HepG2 (cell line): ENCODE data around the gene KANSL1L. TPM values are rescaled to one million over a fixed set of nuclear protein-coding genes. Genes with fewer than 3 reads are reported as not detected.

ENCODE experiments used
- ATAC-seq: fragments of 200-7000 bp; cut with Tn5 transposase; 3 replicates; pipeline ENCODE4 v1.9.1; 2020; ENCODE audit warnings: mild to moderate bottlenecking, moderate library complexity
- BruUV-seq: library from RNA; stranded (reverse); fragments of 400-500 nt; replicated peaks from 2 replicates; lab custom pipeline; 2021; lab: Mats Ljungman, UMichigan
- CTCF ChIA-PET: fragments of 300-600 bp; formaldehyde crosslinking; extraction: SDS; loops from one replicate; lab custom pipeline; 2021; ENCODE audit warnings: low total read pairs, inconsistent platforms, low intra/inter-chr PET ratio; lab: Yijun Ruan, JAX
- POLR2A ChIA-PET: fragments of 350-600 bp; sonication (Branson Sonifier 250); formaldehyde crosslinking; loops from one replicate; lab custom pipeline; 2020; ENCODE audit warnings: antibody characterized with exemption, inconsistent platforms; lab: Yijun Ruan, JAX
- DNase-seq: peaks from one replicate; pipeline ENCODE4 v3.0.0-alpha.2; 2015; ENCODE audit warnings: low spot score
- FAIRE-seq: peaks from 3 replicates; lab custom pipeline; 2011; peaks lifted over from hg19 to GRCh38; lab: Jason Lieb, UNC
- H2AFZ ChIP-seq: one replicate; pipeline ENCODE4 v1.6.1; 2011; ENCODE audit warnings: low read length, inconsistent platforms
- H3K27ac ChIP-seq: fragments of 300-600 bp; 3 replicates; pipeline ENCODE4 v1.8.0; 2011; ENCODE audit warnings: mixed run types, mild to moderate bottlenecking, mixed read lengths, low read length, inconsistent platforms; ENCODE audit not compliant: insufficient read depth; ENCODE audit errors: extremely low read length
- H3K27me3 ChIP-seq, 2 experiments: fragments of 200-600 bp in 1 of 2; 2 replicates in 1 of 2; 3 replicates in 1 of 2; pipeline versions ENCODE4 v1.6.0 to v1.8.0; 2011; ENCODE audit warnings: low read length in 2 of 2, mild to moderate bottlenecking in 2 of 2, moderate library complexity in 2 of 2, inconsistent platforms in 1 of 2; ENCODE audit not compliant: insufficient read depth in 2 of 2, control insufficient read depth in 1 of 2
- H3K36me3 ChIP-seq, 2 experiments: fragments of 200-600 bp in 1 of 2; replicated peaks in 1 of 2; 2 replicates in 1 of 2; 3 replicates in 1 of 2; pipeline versions ENCODE4 v1.5.1 to v1.8.0; 2011; ENCODE audit warnings: low read length in 2 of 2, inconsistent platforms in 1 of 2; ENCODE audit not compliant: insufficient read depth in 2 of 2, control insufficient read depth in 1 of 2
- H3K4me1 ChIP-seq: 2 replicates; pipeline ENCODE4 v1.5.1; 2012; ENCODE audit warnings: low read length, inconsistent platforms; ENCODE audit not compliant: insufficient read depth
- H3K4me2 ChIP-seq: 2 replicates; pipeline ENCODE4 v1.6.0; 2011; ENCODE audit warnings: low read depth, low read length, inconsistent platforms
- H3K4me3 ChIP-seq, 3 experiments: fragments of 200-600 bp in 1 of 3; sonication (generic), shearing (Covaris generic) in 1 of 3; replicated peaks in 1 of 3; 2 replicates each; pipeline ENCODE4 v1.5.1; 2011 to 2016; ENCODE audit warnings: low read length in 3 of 3, inconsistent platforms in 2 of 3, low read depth in 2 of 3, mild to moderate bottlenecking in 2 of 3, control low read depth in 1 of 3, mixed read lengths in 1 of 3; ENCODE audit not compliant: insufficient read depth in 1 of 3
- H3K79me2 ChIP-seq: one replicate; pipeline ENCODE4 v1.6.1; 2011; ENCODE audit warnings: low read length, inconsistent platforms; ENCODE audit not compliant: insufficient read depth
- H3K9ac ChIP-seq: 2 replicates; pipeline ENCODE4 v1.6.0; 2011; ENCODE audit warnings: mild to moderate bottlenecking, low read depth, low read length, inconsistent platforms; ENCODE audit not compliant: insufficient read depth
- H3K9me3 ChIP-seq: 2 replicates; pipeline ENCODE4 v1.5.1; 2012; ENCODE audit warnings: mild to moderate bottlenecking, low read length
- H4K20me1 ChIP-seq: 2 replicates; pipeline ENCODE4 v1.6.0; 2011; ENCODE audit warnings: inconsistent platforms, mild to moderate bottlenecking, low read length, moderate library complexity; ENCODE audit not compliant: insufficient read depth
- ARNT2 ChIP-seq: sonication (generic); formaldehyde crosslinking; IDR thresholded peaks from 2 replicates; pipeline ENCODE4 v1.8.0; 2022; ENCODE audit warnings: mild to moderate bottlenecking, low read depth, missing genetic modification reagents, moderate library complexity
- ASH2L ChIP-seq: fragments of 300-600, 200-600 bp; sonication (generic); IDR thresholded peaks from 2 replicates; pipeline ENCODE4 v1.7.0; 2017; ENCODE audit warnings: low read depth, mild to moderate bottlenecking, moderate library complexity, mixed read lengths, low read length; ENCODE audit not compliant: insufficient read length
- HNRNPUL1 ChIP-seq: fragments of 200-400 bp; formaldehyde crosslinking; IDR thresholded peaks from 2 replicates; pipeline ENCODE4 v1.6.1; 2017; ENCODE audit warnings: low read depth, mild to moderate bottlenecking, low read length, moderate library complexity
- MAFF ChIP-seq: IDR thresholded peaks from 2 replicates; pipeline ENCODE4 v1.6.1; 2011; ENCODE audit warnings: low read depth, low read length, improper control_type of control experiment
- MAFK ChIP-seq, 2 experiments: IDR thresholded peaks in 1 of 2; conservative IDR thresholded peaks in 1 of 2; 2 replicates each; pipeline ENCODE4 v1.6.1; 2011; ENCODE audit warnings: improper control_type of control experiment in 2 of 2, low read length in 2 of 2
- PAF1 ChIP-seq: IDR thresholded peaks from 2 replicates; pipeline ENCODE4 v1.6.1; 2016; ENCODE audit warnings: missing genetic modification reagents, missing compliant biosample characterization
- RBM22 ChIP-seq: fragments of 200-400 bp; formaldehyde crosslinking; optimal IDR thresholded peaks from 2 replicates; pipeline ENCODE3; 2017; ENCODE audit warnings: mild to moderate bottlenecking, low read length, moderate library complexity
- SSRP1 ChIP-seq: IDR thresholded peaks from 2 replicates; pipeline ENCODE4 v1.6.1; 2016; ENCODE audit warnings: control low read depth
- ZNF337 ChIP-seq: sonication (generic); formaldehyde crosslinking; IDR thresholded peaks from 2 replicates; pipeline ENCODE4 v1.5.1; 2020; ENCODE audit warnings: missing genetic modification reagents, low read depth, mild to moderate bottlenecking, borderline replicate concordance
- ZNF788 ChIP-seq: sonication (generic); formaldehyde crosslinking; IDR thresholded peaks from 2 replicates; pipeline ENCODE4 v1.5.0; 2020; ENCODE audit warnings: mild to moderate bottlenecking, missing genetic modification reagents, borderline replicate concordance
- WGBS: methylation state at CpG from one replicate; pipeline ENCODE4 v1.1.6; 2017; ENCODE audit warnings: low lambda C conversion rate; 5-methylcytosine and 5-hydroxymethylcytosine counted together
- in situ Hi-C: cut with HindIII; loops from 2 replicates; pipeline ENCODE4 v1.10.0; 2017; ENCODE audit warnings: low pct_unique_long_range_greater_than_20kb; ENCODE audit not compliant: extremely low pct_ligation_motif_present
- intact Hi-C: fragments of 100-400 bp; cut with micrococcal nuclease; formaldehyde crosslinking; loops from one replicate; pipeline ENCODE4 v1.10.0; 2022; ENCODE audit not compliant: unreplicated experiment
- polyA plus RNA-seq, 8 experiments: library from polyadenylated mRNA; depleted of rRNA in 3 of 8; stranded (reverse) in 7 of 8; unstranded in 1 of 8; fragments of >200 nt; fragmentation: Illumina TruSeq in 4 of 8; extraction: Trizol in 4 of 8; gene quantifications; 2 replicates each; pipeline versions ENCODE4 v1.2.1 to v1.2.3, GENCODE V29; 2011 to 2016; ENCODE audit warnings: low read depth in 4 of 8, missing spikeins in 1 of 8, mixed read lengths in 1 of 8; ENCODE audit not compliant: insufficient read depth in 1 of 8
- total RNA-seq, 5 experiments: library from RNA; depleted of rRNA; stranded (reverse); fragments of >200 nt; fragmentation: Illumina TruSeq; extraction: Trizol; gene quantifications; 2 replicates each; pipeline ENCODE4 v1.2.3, GENCODE V29; 2016; ENCODE audit warnings: low read depth in 1 of 5

Gene KANSL1L
- total and polyA plus RNA-seq, 2 of the 13 experiments (the other 11 are each of a cell fraction or from before 2014, with no cell fraction given) = 5.4 to 10.3 TPM

GRCh38 chr2:210034087-210034683 is 137.0 kb downstream of the KANSL1L start:
- H2AFZ ChIP-seq = no peak overlapping the region
- ATAC-seq (peak; percentile 43), FAIRE-seq (no peak), DNase-seq (no peak)
- H4K20me1 ChIP-seq = no peaks in the 10 kb centered on the region
- CTCF ChIA-PET = no interaction called here
- TF ChIP-seq SSRP1 (CRISPR knock-in tag) (peak; percentile 67; the same call in 1 of the 2 replicates), HNRNPUL1 (no peak), PAF1 (CRISPR knock-in tag) (0 out of 2 replicates have a peak, but pooled peaks have one; percentile 51), ZNF788 (CRISPR knock-in tag) (no peak), RBM22 (peak; percentile 55), ARNT2 (CRISPR knock-in tag) (no peak)
- H3K27me3 ChIP-seq = no peaks in the 10 kb centered on the region
- in situ Hi-C loops (no loop called here), intact Hi-C loops (no loop called here)
- H3K36me3 ChIP-seq = no peaks in the 10 kb centered on the region
- no peak overlapping the region for H3K9ac ChIP-seq
- no peaks in the 10 kb centered on the region for H3K79me2 ChIP-seq
- no peak overlapping the region for H3K4me2 ChIP-seq
- H3K27ac ChIP-seq = no peak overlapping the region
- BruUV-seq = no TSS peak
- POLR2A ChIA-PET = no interaction called here
- H3K4me3 ChIP-seq = no peak overlapping the region
- H3K9me3 ChIP-seq = no peaks in the 10 kb centered on the region
- no peaks in the 10 kb centered on the region for H3K4me1 ChIP-seq
- WGBS = 49% methylated on average over 2 of the region's 2 CpGs

DNA sequence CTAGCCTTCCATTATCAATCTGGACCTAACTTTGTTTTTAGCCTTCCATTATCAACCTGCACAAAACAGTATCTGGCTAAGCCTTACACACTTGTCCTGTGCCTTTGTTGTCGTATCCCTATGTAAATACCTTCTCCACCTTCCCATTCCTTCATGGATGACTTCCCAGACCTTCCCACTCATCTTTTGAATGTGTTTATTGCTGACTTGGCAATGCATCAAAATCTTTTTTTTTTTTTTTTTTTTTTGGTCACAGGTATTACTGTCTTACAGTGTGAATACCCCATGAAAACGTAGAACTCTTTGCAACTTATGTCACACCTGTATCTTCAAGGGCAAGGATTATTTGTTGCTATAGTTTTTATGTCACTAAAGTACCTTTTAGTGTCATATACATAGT is 143.0 kb downstream of the KANSL1L start:
- WGBS = 97% methylated on average over 2 of the region's 2 CpGs
- H3K9ac ChIP-seq = no peak overlapping the region
- BruUV-seq = no TSS peak

More for the DNA sequence above, 143.0 kb downstream of the KANSL1L start:
- H3K27me3 ChIP-seq = no peaks in the 10 kb centered on the region
- in situ Hi-C loops (no loop called here), intact Hi-C loops (no loop called here)
- TF ChIP-seq ASH2L (no peak), MAFF (peak; percentile 92), MAFK (conservative IDR thresholded peaks at IDR 0.05 in 1 of 2, IDR thresholded peaks at IDR 0.05 in 1 of 2; ENCODE audit: low read length in 2 of 2) (peak; percentile 93 to 95), ZNF337 (CRISPR knock-in tag) (no peak)
- ChIA-PET CTCF (no interaction called here), POLR2A (no interaction called here)
- peaks cover 1 to 10% of the 10 kb centered on the region in 2 experiments; a peak in 2 of 5 replicates for H3K36me3 ChIP-seq
- no peak overlapping the region for H2AFZ ChIP-seq
- H3K4me3 ChIP-seq = no peak overlapping the region
- H3K79me2 ChIP-seq = no peaks in the 10 kb centered on the region
- FAIRE-seq (no peak), DNase-seq (no peak), ATAC-seq (no peak)
- no peaks in the 10 kb centered on the region for H3K4me1 ChIP-seq
- H3K27ac ChIP-seq = no peak overlapping the region
- no peak overlapping the region for H3K4me2 ChIP-seq
- H4K20me1 ChIP-seq = no peaks in the 10 kb centered on the region
- H3K9me3 ChIP-seq = no peaks in the 10 kb centered on the region
